GM23248 (cell line): Measurements from ENCODE around the gene C1orf105.

Experiments used
- EZH2 ChIP-seq: fragments of 200-600 bp; sonication (generic); IDR thresholded peaks from 2 replicates; pipeline ENCODE4 v1.6.1; 2018; ENCODE audit warnings: antibody characterized with exemption, mild to moderate bottlenecking; ENCODE audit not compliant: insufficient read depth, poor library complexity, severe bottlenecking
- EZH2phosphoT487 ChIP-seq: fragments of 200-600 bp; sonication (generic); IDR thresholded peaks from 2 replicates; pipeline ENCODE4 v1.6.1; 2018; ENCODE audit warnings: antibody characterized with exemption, moderate library complexity, mild to moderate bottlenecking, low read depth; ENCODE audit not compliant: insufficient read depth

- TF ChIP-seq EZH2phosphoT487, result no peak
- no peak for TF ChIP-seq EZH2
These were observed 35.0 kb downstream of the C1orf105 start for GRCh38 chr1:172455451-172455850.
